ENCODE results near the gene FBXL19. TPM values are rescaled to one million over a fixed set of nuclear protein-coding genes. Genes with fewer than 3 reads are reported as not detected.

FBXL19 gene
- total and polyA plus RNA-seq, 2 donors (not counting 1 experiment from before 2014, with no cell fraction given), result 3.1 to 14.5 TPM

GRCh38 chr16:30996324-30996984 lies 73.1 kb downstream of the FBXL19 start:
- H2AFZ ChIP-seq (ENCODE audit: low read length), result peak overlapping the region; percentile 85
- H3K9me3 ChIP-seq (ENCODE audit: control insufficient read depth, insufficient read depth, low read depth, low read length), result no peaks in the 10 kb centered on the region
- peak overlapping the region; percentile 55 to 71 (median 64) for H3K4me3 ChIP-seq (replicated peaks in 1 of 4; ENCODE audit: control extremely low read depth in 1 of 4, insufficient read depth in 1 of 4, low read depth in 3 of 4, low read length in 4 of 4)
- H3K4me2 ChIP-seq (ENCODE audit: extremely low read depth, insufficient read depth, low read length), result peak overlapping the region; percentile 96
- DNase-seq (ENCODE audit: low read depth in 2 of 2), result no peak
- TF ChIP-seq CTCF (conservative IDR thresholded peaks at IDR 0.05 in 1 of 2, IDR thresholded peaks at IDR 0.05 in 1 of 2; ENCODE audit: low read depth in 1 of 2, low read length in 2 of 2) (no peak), EZH2 (IDR thresholded peaks at IDR 0.05; ENCODE audit: low read length, missing control alignments) (no peak)
- H3K9ac ChIP-seq (ENCODE audit: insufficient read depth, low read length), result peak overlapping the region; percentile 75
- H3K27ac ChIP-seq (ENCODE audit: insufficient read depth, low read length), result peak overlapping the region; percentile 86
- H3K79me2 ChIP-seq (ENCODE audit: control insufficient read depth, insufficient read depth, low read length), result no peaks in the 10 kb centered on the region
- H4K20me1 ChIP-seq (ENCODE audit: control insufficient read depth, extremely low read depth, insufficient read depth, low read length), result no peaks in the 10 kb centered on the region
- peaks cover 4% of the 10 kb centered on the region for H3K36me3 ChIP-seq (ENCODE audit: control insufficient read depth, insufficient read depth, low read length)
- H3K27me3 ChIP-seq (ENCODE audit: control insufficient read depth, insufficient read depth, low read length), result no peaks in the 10 kb centered on the region
- H3K4me1 ChIP-seq (ENCODE audit: control insufficient read depth, extremely low read depth, insufficient read depth, low read length), result peaks cover 21% of the 10 kb centered on the region

- Histone ChIP-seq H3K4me1 (ENCODE audit: control insufficient read depth, extremely low read depth, insufficient read depth, low read length) (peaks cover 21% of the 10 kb centered on the region), H3K9ac (ENCODE audit: insufficient read depth, low read length) (peak overlapping the region; percentile 75), H3K9me3 (ENCODE audit: control insufficient read depth, insufficient read depth, low read depth, low read length) (no peaks in the 10 kb centered on the region), H3K4me2 (ENCODE audit: extremely low read depth, insufficient read depth, low read length) (peak overlapping the region; percentile 96), H2AFZ (ENCODE audit: low read length) (peak overlapping the region; percentile 85), H4K20me1 (ENCODE audit: control insufficient read depth, extremely low read depth, insufficient read depth, low read length) (no peaks in the 10 kb centered on the region), H3K36me3 (ENCODE audit: control insufficient read depth, insufficient read depth, low read length) (peaks cover 4% of the 10 kb centered on the region), H3K27me3 (ENCODE audit: control insufficient read depth, insufficient read depth, low read length) (no peaks in the 10 kb centered on the region), H3K27ac (ENCODE audit: insufficient read depth, low read length) (peak overlapping the region; percentile 95), H3K79me2 (ENCODE audit: control insufficient read depth, insufficient read depth, low read length) (no peaks in the 10 kb centered on the region), H3K4me3 (replicated peaks in 1 of 4; ENCODE audit: control extremely low read depth in 1 of 4, insufficient read depth in 1 of 4, low read depth in 3 of 4, low read length in 4 of 4) (peak overlapping the region; percentile 55 to 71 (median 64))
- peak; percentile 64 to 69 for DNase-seq (ENCODE audit: low read depth in 2 of 2)
- no peak for TF ChIP-seq EZH2 (IDR thresholded peaks at IDR 0.05; ENCODE audit: low read length, missing control alignments)
- TF ChIP-seq CTCF (conservative IDR thresholded peaks at IDR 0.05 in 1 of 2, IDR thresholded peaks at IDR 0.05 in 1 of 2; ENCODE audit: low read depth in 1 of 2, low read length in 2 of 2), result no peak
Observed at GRCh38 chr16:30996985-30997724, 73.8 kb downstream of the FBXL19 start.

Measured in fibroblast of lung (primary cell).